ENCODE data around the gene NOTCH1. TPM values are rescaled to one million over a fixed set of nuclear protein-coding genes. Genes with fewer than 3 reads are reported as not detected.

Gene NOTCH1
- total and polyA plus RNA-seq, 8 donors = 9.3 to 39.8 (median 22.5) TPM

- 76 to 85% methylated on average over 8 to 10 of the region's 10 CpGs for WGBS, 2 donors
- Histone ChIP-seq H3K27me3 (no peaks in the 10 kb centered on the region), H3K9me3 (no peaks in the 10 kb centered on the region), H3K4me1 (peaks cover 29 to 38% (median 38%) of the 10 kb centered on the region in 3 donors), H3K36me3 (no peaks in the 10 kb centered on the region), H3K4me3 (peak overlapping the region in 2 of 4 donors; percentile 85 to 90), H3K27ac (peak overlapping the region in 3 of 4 donors; percentile 83 to 90 (median 85))
- no peak for TF ChIP-seq CTCF (IDR thresholded peaks at IDR 0.05)
- DNase-seq = peak in 1 of 6 donors; percentile 43
- intact Hi-C loops (cut with DNase I) = no loop called here
- no peak for ATAC-seq
- no peak for FAIRE-seq
These were observed 2.6 kb downstream of the NOTCH1 start for GRCh38 chr9:136543280-136543679.

- WGBS, 2 donors = 87% methylated on average over 27 to 28 of the region's 28 CpGs
- intact Hi-C loops (cut with DNase I) = no loop called here
- Histone ChIP-seq H3K27me3 (no peaks in the 10 kb centered on the region), H3K4me1 (peaks cover 22 to 38% (median 30%) of the 10 kb centered on the region in 3 donors), H3K27ac (no peak overlapping the region), H3K36me3 (no peaks in the 10 kb centered on the region), H3K9me3 (no peaks in the 10 kb centered on the region), H3K4me3 (no peak overlapping the region)
- TF ChIP-seq CTCF (IDR thresholded peaks at IDR 0.05) = no peak
- DNase-seq (no peak), ATAC-seq (no peak), FAIRE-seq (no peak)
These were observed 3.4 kb downstream of the NOTCH1 start for GRCh38 chr9:136542241-136543040.

GRCh38 chr9:136541709-136542108 is 4.1 kb downstream of the NOTCH1 start:
- 81 to 85% methylated on average over 16 of the region's 16 CpGs for WGBS, 2 donors
- FAIRE-seq = no peak
- H3K27me3 ChIP-seq = no peaks in the 10 kb centered on the region
- H3K9me3 ChIP-seq = no peaks in the 10 kb centered on the region
- H3K4me1 ChIP-seq = peaks cover 15 to 30% (median 23%) of the 10 kb centered on the region in 3 donors
- H3K36me3 ChIP-seq = no peaks in the 10 kb centered on the region
- intact Hi-C loops (cut with DNase I) = no loop called here
- no peak overlapping the region for H3K27ac ChIP-seq
- no peak for TF ChIP-seq CTCF (IDR thresholded peaks at IDR 0.05)
- ATAC-seq = no peak
- H3K4me3 ChIP-seq = no peak overlapping the region
- no peak for DNase-seq

GRCh38 chr9:136541179-136541578 is 4.7 kb downstream of the NOTCH1 start:
- no peaks in the 10 kb centered on the region for H3K36me3 ChIP-seq
- TF ChIP-seq CTCF (IDR thresholded peaks at IDR 0.05) = no peak
- no peak for FAIRE-seq
- no peak for ATAC-seq
- no peaks in the 10 kb centered on the region for H3K27me3 ChIP-seq
- WGBS, 2 donors = 82% methylated on average over 9 of the region's 9 CpGs
- H3K4me3 ChIP-seq = no peak overlapping the region
- H3K27ac ChIP-seq = peak overlapping the region in 2 of 4 donors; percentile 88 to 93
- no peaks in the 10 kb centered on the region for H3K9me3 ChIP-seq
- no peak for DNase-seq
- peaks cover 12 to 29% (median 19%) of the 10 kb centered on the region in 3 donors for H3K4me1 ChIP-seq
- intact Hi-C loops (cut with DNase I) = no loop called here
